GM12873 (cell line): ENCODE data around the gene LPP.

Experiments used
- CTCF ChIP-seq: IDR thresholded peaks from 2 replicates; pipeline ENCODE4 v1.5.1; 2012; ENCODE audit warnings: low read depth, mild to moderate bottlenecking, moderate library complexity, low read length, control low read depth; ENCODE audit not compliant: insufficient read depth; ENCODE audit errors: missing control alignments

Gene LPP

GRCh38 chr3:188248036-188248561 lies 94.1 kb downstream of the LPP start:
- no peak for TF ChIP-seq CTCF

GRCh38 chr3:188253123-188253793 lies 99.3 kb downstream of the LPP start:
- no peak for TF ChIP-seq CTCF

- no peak for TF ChIP-seq CTCF
These were observed 100.0 kb downstream of the LPP start for GRCh38 chr3:188253800-188254452.

- TF ChIP-seq CTCF, result no peak
These were observed 100.6 kb downstream of the LPP start for GRCh38 chr3:188254520-188255070.

GRCh38 chr3:188255190-188255589 lies 101.2 kb downstream of the LPP start:
- TF ChIP-seq CTCF, result no peak

- no peak for TF ChIP-seq CTCF
These were observed 102.8 kb downstream of the LPP start for GRCh38 chr3:188256758-188257157.

- no peak for TF ChIP-seq CTCF
These were observed 103.5 kb downstream of the LPP start for GRCh38 chr3:188257384-188258026.
